Sigmoid colon (tissue), 7 donors: ENCODE measurements around the gene GJC2. TPM values are rescaled to one million over a fixed set of nuclear protein-coding genes. Genes with fewer than 3 reads are reported as not detected.
"Not testable (repeated sequence)": the region's sequence is repeated elsewhere in the genome, so short reads cannot be mapped to it uniquely, and the experiment has no call there.

Experiments used
- DNase-seq: peaks from one replicate; pipeline ENCODE4 v3.0.0-alpha.2; 2019
- H3K27ac ChIP-seq, 4 donors: fragments of 200-600 bp; sonication (generic); one replicate each; pipeline ENCODE4 v1.5.1; 2016 to 2019; ENCODE audit warnings: mild to moderate bottlenecking in 1 of 4
- H3K27me3 ChIP-seq, 3 donors: fragments of 200-600 bp; sonication (generic); one replicate each; pipeline ENCODE4 v1.5.1; 2019; ENCODE audit warnings: mild to moderate bottlenecking in 1 of 3
- H3K36me3 ChIP-seq, 4 donors: fragments of 200-600 bp; sonication (generic); one replicate each; pipeline ENCODE4 v1.5.1; 2016 to 2019
- H3K4me1 ChIP-seq, 4 donors: fragments of 200-600 bp; sonication (generic); one replicate each; pipeline ENCODE4 v1.5.1; 2017 to 2019
- H3K4me3 ChIP-seq, 4 donors: fragments of 200-600 bp; sonication (generic); one replicate each; pipeline ENCODE4 v1.5.1; 2017 to 2019; ENCODE audit warnings: mild to moderate bottlenecking in 2 of 4, moderate library complexity in 1 of 4
- H3K9me3 ChIP-seq, 4 donors: fragments of 200-600 bp in 3 of 4; sonication (generic) in 3 of 4; one replicate each; pipeline versions ENCODE4 v1.5.1 to v1.6.1; 2013 to 2019
- CTCF ChIP-seq, 4 experiments: fragments of 450-650 bp in 3 of 4; fragments of 200-600 bp in 1 of 4; IDR thresholded peaks; one replicate each; pipeline ENCODE4 v1.5.1; 2016 to 2019; ENCODE audit warnings: antibody characterized with exemption in 4 of 4, mild to moderate bottlenecking in 3 of 4, moderate library complexity in 2 of 4
- EP300 ChIP-seq, 4 donors: sonication (generic); formaldehyde crosslinking; IDR thresholded peaks; one replicate each; pipeline ENCODE4 v1.6.1; 2017; ENCODE audit warnings: antibody characterized with exemption in 4 of 4
- POLR2A ChIP-seq, 2 donors: fragments of 450-650 bp; IDR thresholded peaks; one replicate each; pipeline ENCODE4 v1.6.1; 2016; ENCODE audit warnings: antibody characterized with exemption in 2 of 2, mild to moderate bottlenecking in 2 of 2, moderate library complexity in 2 of 2
- POLR2AphosphoS5 ChIP-seq, 4 donors: sonication (generic); formaldehyde crosslinking; IDR thresholded peaks; one replicate each; pipeline ENCODE4 v1.6.1; 2017; ENCODE audit warnings: antibody characterized with exemption in 4 of 4
- WGBS, 2 donors: extraction: QIAGEN DNeasy Blood & Tissue Kit; methylation state at CpG; one replicate each; pipeline ENCODE4 v1.1.7; 2013; 5-methylcytosine and 5-hydroxymethylcytosine counted together
- intact Hi-C: fragments of 100-400 bp; cut with DNase I; formaldehyde crosslinking; loops from one replicate; pipeline ENCODE4 v1.15.1; 2023
- polyA plus RNA-seq, 3 donors: library from polyadenylated mRNA; stranded (reverse); fragments of 200-250 nt; gene quantifications; one replicate each; pipeline ENCODE4 v1.2.3, GENCODE V29; 2013
- total RNA-seq, 4 donors: library from RNA; depleted of rRNA; stranded (reverse); fragments of >200 nt; gene quantifications; one replicate each; pipeline ENCODE4 v1.1.0, GENCODE V29; 2016
- donor health status: healthy with polysubstance abuse.
- donor health status: Bipolar disorder and iron deficiency.
- donor health status: healthy.

GJC2 gene
- total and polyA plus RNA-seq, 7 donors: 0.60 to 6.4 (median 4.3) TPM; not detected in 1

GRCh38 chr1:228171221-228171891, 21.6 kb downstream of the GJC2 start:
- H3K4me3 ChIP-seq: no peak overlapping the region
- TF ChIP-seq CTCF (IDR thresholded peaks at IDR 0.05): no peak
- no peak for TF ChIP-seq EP300 (IDR thresholded peaks at IDR 0.05)
- TF ChIP-seq POLR2A (IDR thresholded peaks at IDR 0.05): no peak
- TF ChIP-seq POLR2AphosphoS5 (IDR thresholded peaks at IDR 0.05): no peak
- peaks cover 0 to 30% (median 16%) of the 10 kb centered on the region in 4 donors for H3K4me1 ChIP-seq
- no peaks in the 10 kb centered on the region for H3K27me3 ChIP-seq
- 81 to 86% methylated on average over 10 of the region's 10 CpGs for WGBS, 2 donors
- DNase-seq: peak; percentile 58
- H3K9me3 ChIP-seq: no peaks in the 10 kb centered on the region
- peaks cover 0 to 9% (median 7%) of the 10 kb centered on the region in 4 donors for H3K36me3 ChIP-seq
- intact Hi-C loops: no loop called here
- no peak overlapping the region for H3K27ac ChIP-seq

- no peak for TF ChIP-seq POLR2AphosphoS5 (IDR thresholded peaks at IDR 0.05)
- intact Hi-C loops: no loop called here
- Histone ChIP-seq H3K27me3 (no peaks in the 10 kb centered on the region), H3K4me1 (peaks cover 0 to 27% (median 10%) of the 10 kb centered on the region in 4 donors), H3K36me3 (peaks cover 0 to 9% (median 7%) of the 10 kb centered on the region in 4 donors), H3K27ac (no peak overlapping the region), H3K9me3 (no peaks in the 10 kb centered on the region), H3K4me3 (no peak overlapping the region)
- peak; percentile 60 for DNase-seq
- 88 to 92% methylated on average over 21 of the region's 21 CpGs for WGBS, 2 donors
Measured at GRCh38 chr1:228172591-228173527, 23.1 kb downstream of the GJC2 start.

GRCh38 chr1:228173528-228174481, 24.1 kb downstream of the GJC2 start:
- Histone ChIP-seq H3K4me1 (peaks cover 0 to 35% (median 12%) of the 10 kb centered on the region in 4 donors), H3K27ac (peak overlapping the region in 3 of 4 donors; percentile 1 to 41 (median 14)), H3K4me3 (peak overlapping the region in 2 of 4 donors; percentile 19 to 52)
- H3K36me3 ChIP-seq, H3K9me3 ChIP-seq, intact Hi-C loops, H3K27me3 ChIP-seq: not testable (repeated sequence)
- DNase-seq: peak; percentile 67
- 60 to 66% methylated on average over 39 of the region's 69 CpGs for WGBS, 2 donors

- Histone ChIP-seq H3K9me3 (no peaks in the 10 kb centered on the region), H3K27me3 (no peaks in the 10 kb centered on the region), H3K4me3 (peak overlapping the region in 2 of 4 donors; percentile 35 to 52), H3K36me3 (peaks cover 0 to 9% (median 7%) of the 10 kb centered on the region in 4 donors), H3K4me1 (peaks cover 0 to 38% (median 16%) of the 10 kb centered on the region in 4 donors), H3K27ac (peak overlapping the region in 2 of 4 donors; percentile 28 to 64)
- intact Hi-C loops: loop anchor here (5.0 kb wide), 1 partner anchor 37 kb away; no protein-coding TSS in a partner anchor
- DNase-seq: peak; percentile 65
- WGBS, 2 donors: 91% methylated on average over 52 of the region's 52 CpGs
- TF ChIP-seq POLR2AphosphoS5 (IDR thresholded peaks at IDR 0.05) (peak in 2 of 4 donors; percentile 42 to 54), POLR2A (IDR thresholded peaks at IDR 0.05) (no peak)
Measured at GRCh38 chr1:228174482-228175315, 25.0 kb downstream of the GJC2 start.

- Histone ChIP-seq H3K27ac (peak overlapping the region in 3 of 4 donors; percentile 35 to 64 (median 48)), H3K4me1 (peaks cover 0 to 38% (median 16%) of the 10 kb centered on the region in 4 donors), H3K27me3 (no peaks in the 10 kb centered on the region), H3K36me3 (peaks cover 0 to 9% (median 7%) of the 10 kb centered on the region in 4 donors), H3K4me3 (peak overlapping the region in 1 of 4 donors; percentile 52), H3K9me3 (no peaks in the 10 kb centered on the region)
- 89 to 92% methylated on average over 18 of the region's 18 CpGs for WGBS, 2 donors
- TF ChIP-seq EP300 (IDR thresholded peaks at IDR 0.05) (no peak), POLR2AphosphoS5 (IDR thresholded peaks at IDR 0.05) (no peak), POLR2A (IDR thresholded peaks at IDR 0.05) (no peak), CTCF (IDR thresholded peaks at IDR 0.05) (no peak)
- DNase-seq: no peak
- intact Hi-C loops: loop anchor here (5.0 kb wide), 1 partner anchor 38 kb away; no protein-coding TSS in a partner anchor
Measured at GRCh38 chr1:228175316-228176023, 25.7 kb downstream of the GJC2 start.
